ENCODE results near the gene PLA2R1.

GRCh38 chr2:160060297-160060696 is 2.1 kb downstream of the PLA2R1 start:
- TF ChIP-seq POLR2A (IDR thresholded peaks at IDR 0.05; ENCODE audit: low read length) (no peak), MAX (IDR thresholded peaks at IDR 0.05) (no peak), PBX3 (IDR thresholded peaks at IDR 0.05) (no peak), CTCF (IDR thresholded peaks at IDR 0.05) (no peak), CEBPB (IDR thresholded peaks at IDR 0.05) (no peak)

Measured in A549 (cell line).